AG04449 (cell line): ENCODE data around the gene FANK1.

Source experiments
- CTCF ChIA-PET: fragments of 350-600 bp; formaldehyde crosslinking; extraction: SDS; loops from one replicate; lab custom pipeline; 2021; ENCODE audit warnings: antibody characterized with exemption; lab: Yijun Ruan, JAX
- POLR2A ChIA-PET: fragments of 400-600, 350-600 bp; formaldehyde crosslinking; extraction: SDS; loops from one replicate; lab custom pipeline; 2020; ENCODE audit warnings: antibody characterized with exemption, inconsistent platforms; lab: Yijun Ruan, JAX
- DNase-seq: peaks from one replicate; pipeline ENCODE4 v3.0.0-alpha.2; 2010; ENCODE audit warnings: low read depth, low spot score
- H3K4me3 ChIP-seq: 2 replicates; pipeline ENCODE4 v1.5.1; 2011; ENCODE audit warnings: low read depth, mild to moderate bottlenecking, control low read depth, low read length
- TF ChIP-seq, protein P1 (sequence below): IDR thresholded peaks from one replicate; pipeline ENCODE4 v1.5.1; 2011; ENCODE audit warnings: mild to moderate bottlenecking, moderate library complexity, low read length, control low read depth, inconsistent platforms; ENCODE audit not compliant: insufficient read depth; ENCODE audit errors: missing control alignments

Gene FANK1

DNA sequence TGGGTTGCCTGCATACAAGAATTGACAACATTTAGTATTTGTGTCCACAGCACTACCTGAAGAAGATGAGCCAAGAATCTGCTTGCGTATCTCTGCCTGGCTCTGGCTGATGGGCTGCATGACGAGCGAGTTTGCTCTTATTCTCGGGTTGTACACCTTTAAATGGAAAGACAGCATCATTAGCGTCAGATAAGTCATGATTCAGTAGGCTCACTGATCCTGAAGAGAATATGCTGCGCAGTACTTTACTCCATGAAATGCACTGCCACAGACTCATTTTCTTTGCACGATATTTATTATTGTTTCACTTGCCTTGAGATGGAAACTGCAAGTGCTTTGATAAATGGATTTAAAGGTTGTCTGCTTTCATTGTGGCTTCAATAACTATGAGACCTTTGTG is 43.9 kb upstream of the FANK1 start:
- ChIA-PET POLR2A (no interaction called here), CTCF (no interaction called here)
- H3K4me3 ChIP-seq, result no peak overlapping the region
- no peak for DNase-seq
- TF ChIP-seq, protein P1, sequence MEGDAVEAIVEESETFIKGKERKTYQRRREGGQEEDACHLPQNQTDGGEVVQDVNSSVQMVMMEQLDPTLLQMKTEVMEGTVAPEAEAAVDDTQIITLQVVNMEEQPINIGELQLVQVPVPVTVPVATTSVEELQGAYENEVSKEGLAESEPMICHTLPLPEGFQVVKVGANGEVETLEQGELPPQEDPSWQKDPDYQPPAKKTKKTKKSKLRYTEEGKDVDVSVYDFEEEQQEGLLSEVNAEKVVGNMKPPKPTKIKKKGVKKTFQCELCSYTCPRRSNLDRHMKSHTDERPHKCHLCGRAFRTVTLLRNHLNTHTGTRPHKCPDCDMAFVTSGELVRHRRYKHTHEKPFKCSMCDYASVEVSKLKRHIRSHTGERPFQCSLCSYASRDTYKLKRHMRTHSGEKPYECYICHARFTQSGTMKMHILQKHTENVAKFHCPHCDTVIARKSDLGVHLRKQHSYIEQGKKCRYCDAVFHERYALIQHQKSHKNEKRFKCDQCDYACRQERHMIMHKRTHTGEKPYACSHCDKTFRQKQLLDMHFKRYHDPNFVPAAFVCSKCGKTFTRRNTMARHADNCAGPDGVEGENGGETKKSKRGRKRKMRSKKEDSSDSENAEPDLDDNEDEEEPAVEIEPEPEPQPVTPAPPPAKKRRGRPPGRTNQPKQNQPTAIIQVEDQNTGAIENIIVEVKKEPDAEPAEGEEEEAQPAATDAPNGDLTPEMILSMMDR, result no peak

DNA sequence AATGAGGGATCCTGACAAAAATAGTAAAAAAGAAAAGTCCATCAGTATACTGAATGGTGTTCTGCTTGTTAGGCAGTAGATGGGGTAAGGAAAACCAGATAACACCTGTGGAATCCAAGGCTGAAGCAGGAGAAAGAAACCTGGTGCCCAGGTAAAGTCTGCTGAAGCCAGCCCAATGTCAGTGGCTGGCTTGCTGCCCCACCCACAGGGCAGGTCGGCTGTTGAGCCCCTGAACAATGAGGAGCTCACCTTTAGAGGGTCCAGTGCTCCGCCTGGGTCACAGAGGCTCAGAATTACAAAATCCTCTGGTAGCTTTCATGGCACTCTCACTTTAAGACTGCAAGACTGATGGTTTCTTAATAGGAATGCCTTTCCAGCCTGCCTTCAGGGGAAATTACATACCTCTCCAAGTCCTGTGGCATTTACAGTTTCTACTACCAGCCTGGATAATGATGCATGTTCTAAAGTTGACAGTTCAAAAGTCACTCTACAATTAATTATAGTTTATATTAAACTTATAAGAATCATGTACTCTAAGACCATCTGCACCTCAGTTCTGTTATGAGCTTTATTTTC is 39.1 kb upstream of the FANK1 start:
- no peak for DNase-seq
- no peak overlapping the region for H3K4me3 ChIP-seq
- CTCF ChIA-PET, result interaction anchor here (1.0 to 3.3 kb wide), 3 partner anchors 11 to 22 kb away, joined by 3 to 18 read pairs (median 5); no protein-coding TSS in a partner anchor
- TF ChIP-seq, protein P1, result no peak
- POLR2A ChIA-PET, result no interaction called here

DNA sequence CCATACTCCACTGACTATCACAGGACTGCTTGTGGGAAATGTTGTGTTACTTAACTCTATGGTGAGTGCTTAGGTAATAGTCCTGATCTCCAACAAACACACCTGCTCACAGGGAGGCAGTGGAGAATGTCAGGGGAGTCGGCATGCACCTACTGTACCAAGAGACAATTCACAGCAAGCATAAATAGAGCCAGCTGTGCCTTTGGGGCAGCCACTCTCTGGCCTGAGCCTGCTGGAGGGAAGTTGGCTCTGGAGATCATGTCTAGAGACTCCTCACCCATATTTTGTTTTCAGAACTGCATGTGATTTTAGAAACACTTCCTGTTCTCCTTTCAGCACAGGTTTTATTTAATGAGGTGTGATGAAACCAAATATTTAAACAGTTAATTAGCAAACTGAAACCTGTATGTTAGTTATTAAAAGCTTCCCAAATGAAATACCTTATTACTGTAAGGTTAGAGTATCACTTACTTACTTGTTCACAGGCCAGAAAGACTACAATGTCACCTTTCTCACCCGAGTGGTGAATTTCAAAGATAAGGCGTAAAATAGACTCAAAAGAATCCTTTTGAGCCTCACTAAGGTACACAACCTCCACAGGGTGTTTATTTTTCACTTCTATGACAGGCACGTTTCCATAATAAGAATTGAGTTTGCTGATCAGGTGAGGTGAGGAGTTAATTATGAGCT is 37.1 kb upstream of the FANK1 start:
- POLR2A ChIA-PET, result no interaction called here
- TF ChIP-seq, protein P1, result no peak
- CTCF ChIA-PET, result interaction anchor here (0.9 to 1.0 kb wide), 2 partner anchors 13 to 75 kb away, joined by 3 read pairs; no protein-coding TSS in a partner anchor
- H3K4me3 ChIP-seq, result no peak overlapping the region
- no peak for DNase-seq

DNA sequence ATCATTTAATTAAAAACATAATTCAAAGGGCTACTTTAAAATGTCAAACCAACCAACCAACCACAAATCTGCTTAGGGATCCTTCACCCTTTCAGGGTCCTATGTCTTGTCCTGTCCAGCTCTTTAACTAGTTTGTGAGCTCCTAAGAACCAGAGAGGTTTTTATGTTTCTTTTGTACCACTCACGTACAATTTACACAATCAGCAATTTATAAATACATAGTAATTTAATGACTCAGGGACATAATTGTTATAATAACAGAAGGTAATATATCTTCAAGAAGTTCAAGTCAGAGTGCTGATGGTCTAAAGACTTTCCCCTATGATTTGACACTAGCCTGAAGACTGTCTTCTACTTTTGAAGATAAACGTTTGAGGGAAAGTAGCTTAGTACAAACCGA is 31.2 kb upstream of the FANK1 start:
- no peak for DNase-seq
- no peak overlapping the region for H3K4me3 ChIP-seq
- TF ChIP-seq, protein P1, result no peak
- ChIA-PET POLR2A (no interaction called here), CTCF (interaction anchor here (1.3 to 2.8 kb wide), 3 partner anchors 10 to 639 kb away, joined by 3 to 10 read pairs (median 3); no protein-coding TSS in a partner anchor)

DNA sequence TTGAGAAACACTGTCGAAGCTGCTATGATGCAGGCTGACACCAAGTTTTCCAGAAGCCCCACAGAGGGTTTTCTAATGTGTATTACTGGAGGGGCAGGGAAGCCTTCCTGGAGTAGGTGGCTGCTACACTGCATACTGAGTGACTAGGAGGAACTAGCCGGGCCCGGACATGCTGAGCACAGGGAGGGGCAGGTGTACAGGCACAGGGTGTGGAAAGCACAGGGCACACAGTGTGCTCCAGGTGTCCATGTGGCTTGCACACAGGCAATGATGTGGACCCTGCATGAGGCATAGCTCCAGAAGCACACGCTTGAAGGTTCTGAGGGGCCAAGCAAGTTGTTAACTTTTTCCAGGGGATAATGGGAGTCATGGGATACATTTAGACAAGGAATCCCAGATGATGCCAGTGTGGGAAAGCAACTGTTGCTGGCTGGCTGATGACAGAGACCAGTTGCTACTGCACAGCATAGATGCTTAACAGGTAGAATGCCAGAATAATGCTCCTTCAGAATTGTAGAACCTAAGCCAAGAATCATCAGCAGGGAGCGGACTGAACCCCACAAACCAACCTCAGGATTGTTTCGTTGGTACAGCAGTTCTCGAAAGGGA is 29.8 kb upstream of the FANK1 start:
- no peak for DNase-seq
- CTCF ChIA-PET, result interaction anchor here (0.7 to 5.1 kb wide), 4 partner anchors 11 to 637 kb away, joined by 3 to 62 read pairs (median 6); partner anchors contain the start of genes DHX32 and EDRF1
- POLR2A ChIA-PET, result no interaction called here
- no peak overlapping the region for H3K4me3 ChIP-seq
- TF ChIP-seq, protein P1, result no peak
